Measurements from ENCODE around the gene PPP2R5C. TPM values are rescaled to one million over a fixed set of nuclear protein-coding genes. Genes with fewer than 3 reads are reported as not detected.

PPP2R5C gene
- total and polyA plus RNA-seq, 7 donors = 90.2 to 175 (median 131) TPM

DNA sequence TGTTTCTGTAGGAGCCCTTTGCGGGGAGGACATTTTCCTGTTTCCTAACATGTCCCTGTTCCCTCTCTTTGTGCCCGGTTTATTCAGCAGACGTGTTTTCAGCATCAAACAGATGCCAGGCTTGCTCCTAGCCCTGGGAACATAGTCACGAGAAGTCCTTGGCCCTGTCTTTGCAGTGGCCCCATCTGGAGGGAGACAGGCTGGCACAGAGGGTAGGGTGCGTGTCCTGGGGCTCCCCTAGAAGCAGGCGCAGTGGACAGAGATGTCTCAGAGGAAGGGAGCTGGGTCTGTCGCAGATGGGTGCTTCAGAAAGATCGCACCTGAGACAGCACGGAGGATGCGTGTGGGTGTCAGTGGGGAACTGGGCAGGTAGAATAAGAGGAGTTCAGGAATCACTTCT is 127.9 kb downstream of the PPP2R5C start:
- H3K9me3 ChIP-seq = no peaks in the 10 kb centered on the region
- H3K27me3 ChIP-seq = no peaks in the 10 kb centered on the region
- WGBS, 2 donors = 96% methylated on average over 10 of the region's 10 CpGs
- TF ChIP-seq POLR2AphosphoS5 (IDR thresholded peaks at IDR 0.05) (no peak), EP300 (IDR thresholded peaks at IDR 0.05) (no peak), POLR2A (IDR thresholded peaks at IDR 0.05) (no peak)
- TF ChIP-seq, protein P1, sequence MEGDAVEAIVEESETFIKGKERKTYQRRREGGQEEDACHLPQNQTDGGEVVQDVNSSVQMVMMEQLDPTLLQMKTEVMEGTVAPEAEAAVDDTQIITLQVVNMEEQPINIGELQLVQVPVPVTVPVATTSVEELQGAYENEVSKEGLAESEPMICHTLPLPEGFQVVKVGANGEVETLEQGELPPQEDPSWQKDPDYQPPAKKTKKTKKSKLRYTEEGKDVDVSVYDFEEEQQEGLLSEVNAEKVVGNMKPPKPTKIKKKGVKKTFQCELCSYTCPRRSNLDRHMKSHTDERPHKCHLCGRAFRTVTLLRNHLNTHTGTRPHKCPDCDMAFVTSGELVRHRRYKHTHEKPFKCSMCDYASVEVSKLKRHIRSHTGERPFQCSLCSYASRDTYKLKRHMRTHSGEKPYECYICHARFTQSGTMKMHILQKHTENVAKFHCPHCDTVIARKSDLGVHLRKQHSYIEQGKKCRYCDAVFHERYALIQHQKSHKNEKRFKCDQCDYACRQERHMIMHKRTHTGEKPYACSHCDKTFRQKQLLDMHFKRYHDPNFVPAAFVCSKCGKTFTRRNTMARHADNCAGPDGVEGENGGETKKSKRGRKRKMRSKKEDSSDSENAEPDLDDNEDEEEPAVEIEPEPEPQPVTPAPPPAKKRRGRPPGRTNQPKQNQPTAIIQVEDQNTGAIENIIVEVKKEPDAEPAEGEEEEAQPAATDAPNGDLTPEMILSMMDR (IDR thresholded peaks at IDR 0.05) = no peak
- H3K36me3 ChIP-seq = peaks cover 16 to 92% (median 42%) of the 10 kb centered on the region in 4 donors
- no peak overlapping the region for H3K4me3 ChIP-seq
- DNase-seq = peak; percentile 48
- H3K27ac ChIP-seq = no peak overlapping the region
- no peaks in the 10 kb centered on the region for H3K4me1 ChIP-seq
- intact Hi-C loops (cut with DNase I) = no loop called here

DNA sequence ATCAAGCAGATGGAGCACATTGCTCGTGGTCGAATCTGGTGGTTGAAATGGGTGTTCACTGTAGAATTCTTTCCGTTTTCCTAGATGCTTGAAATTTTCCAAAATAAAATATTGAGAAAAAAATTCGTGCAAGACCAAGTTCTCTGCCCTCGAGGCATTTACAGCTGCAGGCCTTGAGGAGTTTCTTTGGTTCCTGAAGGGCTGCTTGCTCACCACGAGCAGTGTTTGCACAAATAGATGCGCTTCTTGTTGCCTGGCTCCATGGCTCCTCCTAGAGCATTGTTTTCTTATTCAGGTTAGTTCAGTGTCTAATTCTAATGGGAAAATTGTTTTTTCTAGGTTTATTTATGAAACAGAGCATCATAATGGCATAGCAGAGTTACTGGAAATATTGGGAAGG is 128.4 kb downstream of the PPP2R5C start:
- no peak for DNase-seq
- Histone ChIP-seq H3K36me3 (peaks cover 11 to 92% (median 37%) of the 10 kb centered on the region in 4 donors), H3K27ac (no peak overlapping the region), H3K9me3 (no peaks in the 10 kb centered on the region), H3K27me3 (no peaks in the 10 kb centered on the region), H3K4me1 (no peaks in the 10 kb centered on the region), H3K4me3 (no peak overlapping the region)
- WGBS, 2 donors = 72 to 78% methylated on average over 7 of the region's 7 CpGs
- TF ChIP-seq POLR2A (IDR thresholded peaks at IDR 0.05) (no peak), POLR2AphosphoS5 (IDR thresholded peaks at IDR 0.05) (no peak), EP300 (IDR thresholded peaks at IDR 0.05) (no peak)
- intact Hi-C loops (cut with DNase I) = no loop called here

DNA sequence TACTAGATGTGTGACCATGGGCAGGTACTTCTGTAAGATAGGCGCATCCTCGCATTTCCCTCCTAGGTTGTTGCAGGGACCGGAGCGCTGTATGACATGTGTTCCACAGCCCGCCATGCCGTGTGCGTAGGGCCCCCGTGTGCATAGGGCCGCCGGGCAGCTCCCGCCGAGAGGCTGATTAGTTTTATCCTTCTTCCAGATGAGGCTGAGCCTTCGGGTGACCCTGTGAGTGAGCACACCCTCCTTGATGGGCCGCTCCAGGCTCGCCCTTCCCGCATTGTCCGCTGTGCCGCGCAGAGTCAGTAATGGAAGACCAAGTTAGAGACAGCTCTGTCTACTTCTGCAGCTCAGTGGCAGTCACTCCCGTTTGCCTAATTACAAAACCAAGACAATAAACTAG is 130.0 kb downstream of the PPP2R5C start:
- TF ChIP-seq EP300 (IDR thresholded peaks at IDR 0.05) = no peak
- no peak for TF ChIP-seq POLR2A (IDR thresholded peaks at IDR 0.05)
- TF ChIP-seq POLR2AphosphoS5 (IDR thresholded peaks at IDR 0.05) = no peak
- TF ChIP-seq, protein P1 (IDR thresholded peaks at IDR 0.05) = no peak
- Histone ChIP-seq H3K4me1 (no peaks in the 10 kb centered on the region), H3K27ac (no peak overlapping the region), H3K36me3 (peaks cover 3 to 94% (median 37%) of the 10 kb centered on the region in 4 donors), H3K9me3 (no peaks in the 10 kb centered on the region), H3K4me3 (no peak overlapping the region), H3K27me3 (no peaks in the 10 kb centered on the region)
- peak; percentile 52 for DNase-seq
- intact Hi-C loops (cut with DNase I) = no loop called here
- 95 to 96% methylated on average over 20 of the region's 20 CpGs for WGBS, 2 donors

DNA sequence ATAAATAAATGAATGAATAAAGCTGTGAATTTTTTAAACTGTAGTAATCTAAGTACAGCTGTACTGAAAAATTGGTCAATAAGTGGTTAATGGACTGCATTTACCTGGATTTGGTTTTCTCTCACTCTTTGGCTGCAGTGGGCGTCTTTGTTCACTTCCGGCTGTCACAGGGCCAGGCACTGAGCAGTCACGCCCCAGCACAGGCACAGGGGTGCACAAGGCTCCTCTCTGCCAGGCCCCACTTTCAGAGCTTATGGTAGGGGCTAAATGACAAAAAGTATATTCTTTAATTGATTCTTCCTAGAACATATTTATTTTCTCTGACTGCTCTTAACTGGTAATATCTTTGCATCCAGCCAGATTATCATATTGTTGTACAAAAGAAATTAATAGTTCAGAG is 132.2 kb downstream of the PPP2R5C start:
- 22 to 76% methylated on average over 3 of the region's 3 CpGs for WGBS, 2 donors
- Histone ChIP-seq H3K4me3 (no peak overlapping the region), H3K9me3 (no peaks in the 10 kb centered on the region), H3K27ac (no peak overlapping the region), H3K27me3 (no peaks in the 10 kb centered on the region), H3K4me1 (no peaks in the 10 kb centered on the region), H3K36me3 (peaks cover 6 to 94% (median 37%) of the 10 kb centered on the region in 4 donors)
- TF ChIP-seq POLR2A (IDR thresholded peaks at IDR 0.05) (no peak), EP300 (IDR thresholded peaks at IDR 0.05) (no peak), POLR2AphosphoS5 (IDR thresholded peaks at IDR 0.05) (no peak)
- TF ChIP-seq, protein P1 (IDR thresholded peaks at IDR 0.05) = no peak
- no peak for DNase-seq
- intact Hi-C loops (cut with DNase I) = no loop called here

DNA sequence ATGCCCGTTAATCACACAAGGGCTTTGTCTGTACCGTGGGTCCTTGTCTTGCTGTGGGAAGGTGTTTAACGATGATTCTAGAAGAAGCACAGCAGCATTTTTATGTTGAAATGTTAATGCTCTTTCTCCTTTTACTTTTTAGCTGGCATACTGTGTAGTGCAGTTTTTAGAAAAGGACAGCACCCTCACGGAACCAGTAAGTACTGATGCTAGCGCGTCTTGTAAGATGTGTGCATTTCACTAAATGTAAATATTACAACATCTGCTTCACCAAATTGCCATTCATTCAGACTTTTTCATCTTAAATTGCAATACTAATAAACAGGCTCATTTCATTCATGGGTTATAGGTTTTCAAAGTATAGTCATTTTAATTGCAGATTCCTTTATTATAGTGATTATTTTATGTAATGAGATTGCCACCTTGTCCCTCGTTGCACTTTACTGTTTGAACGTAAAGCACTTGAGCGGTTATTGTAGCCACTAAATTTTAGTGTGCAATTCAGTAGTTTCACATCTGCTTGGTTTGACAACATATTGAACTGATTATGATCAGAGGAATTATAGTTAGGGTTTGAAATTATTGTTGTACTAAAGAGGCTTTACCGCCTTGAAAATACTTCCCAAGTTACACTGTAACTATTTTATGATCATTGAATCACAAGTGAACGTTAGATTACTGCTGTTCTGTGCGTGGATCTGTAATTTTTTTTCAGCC is 133.0 kb downstream of the PPP2R5C start:
- Histone ChIP-seq H3K36me3 (peaks cover 6 to 94% (median 38%) of the 10 kb centered on the region in 4 donors), H3K27me3 (no peaks in the 10 kb centered on the region), H3K27ac (no peak overlapping the region), H3K9me3 (no peaks in the 10 kb centered on the region), H3K4me1 (no peaks in the 10 kb centered on the region), H3K4me3 (no peak overlapping the region)
- TF ChIP-seq, protein P1 (IDR thresholded peaks at IDR 0.05) = no peak
- DNase-seq = no peak
- WGBS, 2 donors = 17 to 70% methylated on average over 12 of the region's 12 CpGs
- intact Hi-C loops (cut with DNase I) = no loop called here
